GM12891 (cell line): ENCODE data around the gene HSBP1L1.

Experiments used
- POLR2A ChIP-seq: IDR thresholded peaks from 2 replicates; pipeline ENCODE4 v1.6.1; 2011; ENCODE audit warnings: low read depth, low read length, control low read depth
- POLR2AphosphoS5 ChIP-seq: IDR thresholded peaks from 2 replicates; pipeline ENCODE4 v1.6.1; 2011; ENCODE audit warnings: low read depth, low read length, control low read depth
- SPI1 ChIP-seq: IDR thresholded peaks from 2 replicates; pipeline ENCODE4 v1.6.1; 2011; ENCODE audit warnings: low read depth, low read length, control low read depth
- TAF1 ChIP-seq: IDR thresholded peaks from 2 replicates; pipeline ENCODE4 v1.6.1; 2011; ENCODE audit warnings: low read depth, low read length, control low read depth

DNA sequence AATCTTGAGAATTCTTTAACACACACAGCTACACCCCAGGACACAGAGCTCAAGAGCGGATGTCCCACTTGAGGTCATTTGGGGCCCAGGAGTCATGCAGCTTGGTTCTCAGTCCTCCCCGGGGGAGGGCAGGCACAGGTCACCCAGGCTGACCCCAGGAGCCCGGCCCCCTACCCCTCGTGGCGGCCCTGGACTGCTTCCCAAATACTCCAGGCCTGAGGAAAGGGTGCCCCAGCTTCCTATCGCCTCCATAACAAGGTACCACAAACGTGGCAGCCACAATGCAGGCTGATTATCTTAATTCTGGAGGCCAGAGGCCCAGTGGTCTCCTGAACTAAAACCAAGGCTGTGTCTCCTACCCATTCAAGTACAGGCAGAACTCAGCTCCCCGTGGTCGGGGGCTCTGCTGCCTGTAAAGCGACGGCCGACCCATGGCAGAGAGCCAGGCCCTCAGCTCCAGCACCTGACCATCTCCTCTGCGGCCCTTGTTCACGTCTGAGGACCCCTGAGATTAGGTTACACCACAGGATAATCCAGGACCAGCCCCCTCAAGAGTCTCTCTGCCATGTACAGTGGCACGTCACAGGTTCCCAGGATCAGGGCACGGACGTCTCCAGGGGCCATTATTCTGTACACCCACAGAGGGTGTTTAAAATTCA, 23.5 kb upstream of the HSBP1L1 start:
- TF ChIP-seq POLR2A (no peak), POLR2AphosphoS5 (no peak), SPI1 (no peak), TAF1 (no peak)
